ENCODE measurements around the gene TCF21. TPM values are rescaled to one million over a fixed set of nuclear protein-coding genes. Genes with fewer than 3 reads are reported as not detected.

TCF21 gene
- total RNA-seq, 1 experiment from 2014 or later = not detected

DNA sequence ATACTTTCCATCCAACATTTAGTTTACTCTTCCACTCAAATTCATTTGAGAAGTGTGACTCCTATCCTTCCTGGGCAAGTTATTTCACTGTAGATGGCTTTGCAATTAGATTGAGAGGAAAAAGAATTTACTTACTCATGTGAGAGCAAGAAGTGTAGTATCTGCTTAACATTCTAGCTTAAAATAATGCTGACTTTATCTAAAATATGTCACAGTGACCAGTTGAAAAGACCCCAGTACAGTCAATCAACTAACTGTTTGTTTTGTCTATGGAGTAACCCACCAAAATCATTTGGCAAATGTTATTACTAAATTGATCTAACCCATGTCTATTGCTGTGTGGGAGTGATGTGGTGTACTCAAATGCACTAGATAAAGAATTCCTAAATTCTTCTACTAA, 8.9 kb upstream of the TCF21 start:
- Histone ChIP-seq H3K4me3 (ENCODE audit: low read depth, low read length, poor library complexity, severe bottlenecking) (no peak overlapping the region), H3K27ac (ENCODE audit: low read depth, low read length, poor library complexity, severe bottlenecking) (no peak overlapping the region), H3K9me3 (ENCODE audit: low read depth, low read length, poor library complexity, severe bottlenecking) (no peaks in the 10 kb centered on the region), H3K4me1 (ENCODE audit: insufficient read depth, low read length, poor library complexity, severe bottlenecking) (no peaks in the 10 kb centered on the region), H3K27me3 (replicated peaks; ENCODE audit: insufficient read depth, low read depth, low read length, poor library complexity) (peaks cover 98% of the 10 kb centered on the region), H3K36me3 (ENCODE audit: insufficient read depth, low read length, poor library complexity, severe bottlenecking) (no peaks in the 10 kb centered on the region)
- BruUV-seq (replicated peaks) = no TSS peak
- DNase-seq (ENCODE audit: low spot score) = no peak
- intact Hi-C loops (cut with micrococcal nuclease; ENCODE audit: unreplicated experiment) = no loop called here
- ChIA-PET CTCF (no interaction called here), POLR2A (ENCODE audit: low non-redundant PET) (no interaction called here)
- TF ChIP-seq EZH2 (IDR thresholded peaks at IDR 0.05; ENCODE audit: borderline replicate concordance, low read depth, low read length, poor library complexity, severe bottlenecking) = no peak
- TF ChIP-seq, protein P1, sequence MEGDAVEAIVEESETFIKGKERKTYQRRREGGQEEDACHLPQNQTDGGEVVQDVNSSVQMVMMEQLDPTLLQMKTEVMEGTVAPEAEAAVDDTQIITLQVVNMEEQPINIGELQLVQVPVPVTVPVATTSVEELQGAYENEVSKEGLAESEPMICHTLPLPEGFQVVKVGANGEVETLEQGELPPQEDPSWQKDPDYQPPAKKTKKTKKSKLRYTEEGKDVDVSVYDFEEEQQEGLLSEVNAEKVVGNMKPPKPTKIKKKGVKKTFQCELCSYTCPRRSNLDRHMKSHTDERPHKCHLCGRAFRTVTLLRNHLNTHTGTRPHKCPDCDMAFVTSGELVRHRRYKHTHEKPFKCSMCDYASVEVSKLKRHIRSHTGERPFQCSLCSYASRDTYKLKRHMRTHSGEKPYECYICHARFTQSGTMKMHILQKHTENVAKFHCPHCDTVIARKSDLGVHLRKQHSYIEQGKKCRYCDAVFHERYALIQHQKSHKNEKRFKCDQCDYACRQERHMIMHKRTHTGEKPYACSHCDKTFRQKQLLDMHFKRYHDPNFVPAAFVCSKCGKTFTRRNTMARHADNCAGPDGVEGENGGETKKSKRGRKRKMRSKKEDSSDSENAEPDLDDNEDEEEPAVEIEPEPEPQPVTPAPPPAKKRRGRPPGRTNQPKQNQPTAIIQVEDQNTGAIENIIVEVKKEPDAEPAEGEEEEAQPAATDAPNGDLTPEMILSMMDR (conservative IDR thresholded peaks at IDR 0.05; ENCODE audit: low read depth, low read length) = no peak

GRCh38 chr6:133880896-133881295, 8.0 kb upstream of the TCF21 start:
- POLR2A ChIA-PET (ENCODE audit: low non-redundant PET) = no interaction called here
- DNase-seq (ENCODE audit: low spot score) = no peak
- no peaks in the 10 kb centered on the region for H3K36me3 ChIP-seq (ENCODE audit: insufficient read depth, low read length, poor library complexity, severe bottlenecking)
- peaks cover 100% of the 10 kb centered on the region for H3K27me3 ChIP-seq (replicated peaks; ENCODE audit: insufficient read depth, low read depth, low read length, poor library complexity)
- no peak overlapping the region for H3K4me3 ChIP-seq (ENCODE audit: low read depth, low read length, poor library complexity, severe bottlenecking)
- no peak overlapping the region for H3K27ac ChIP-seq (ENCODE audit: low read depth, low read length, poor library complexity, severe bottlenecking)
- H3K9me3 ChIP-seq (ENCODE audit: low read depth, low read length, poor library complexity, severe bottlenecking) = no peaks in the 10 kb centered on the region
- H3K4me1 ChIP-seq (ENCODE audit: insufficient read depth, low read length, poor library complexity, severe bottlenecking) = no peaks in the 10 kb centered on the region
- no TSS peak for BruUV-seq (replicated peaks)
- CTCF ChIA-PET = no interaction called here
- TF ChIP-seq, protein P1 (conservative IDR thresholded peaks at IDR 0.05; ENCODE audit: low read depth, low read length) = no peak
- TF ChIP-seq EZH2 (IDR thresholded peaks at IDR 0.05; ENCODE audit: borderline replicate concordance, low read depth, low read length, poor library complexity, severe bottlenecking) = no peak
- intact Hi-C loops (cut with micrococcal nuclease; ENCODE audit: unreplicated experiment) = no loop called here

DNA sequence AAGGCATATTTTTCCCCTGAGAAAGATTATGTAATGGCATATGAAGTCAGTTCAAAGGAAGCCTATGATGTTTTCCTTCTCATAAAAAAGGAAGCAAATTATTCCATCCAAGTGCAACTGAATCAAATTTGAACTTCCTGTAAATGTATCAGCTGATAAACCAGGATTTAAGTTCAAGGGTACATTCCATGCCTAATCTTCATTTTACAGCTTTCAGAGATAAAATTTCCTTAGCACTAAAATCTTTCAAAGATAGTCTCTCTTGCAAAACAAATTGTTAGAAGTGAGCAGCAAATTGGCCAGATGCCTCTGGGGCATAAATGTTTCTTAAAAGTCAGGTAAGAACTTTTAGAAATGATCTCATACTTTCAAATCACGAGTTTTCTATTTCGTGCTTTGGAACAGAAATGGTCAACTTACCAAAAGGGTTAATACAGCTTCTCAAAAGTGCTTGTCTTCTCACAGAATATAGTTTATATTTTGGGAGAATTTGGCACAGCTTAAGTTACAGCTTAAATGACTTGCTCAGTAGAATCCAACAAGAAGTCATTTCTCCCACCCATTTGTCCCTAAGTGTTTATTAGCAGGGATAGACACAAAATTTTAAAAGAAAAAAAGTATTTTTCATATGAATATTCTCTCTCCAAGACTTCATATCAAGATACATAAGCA, 2.7 kb upstream of the TCF21 start:
- Histone ChIP-seq H3K27me3 (replicated peaks; ENCODE audit: insufficient read depth, low read depth, low read length, poor library complexity) (peaks cover 100% of the 10 kb centered on the region), H3K27ac (ENCODE audit: low read depth, low read length, poor library complexity, severe bottlenecking) (no peak overlapping the region), H3K4me3 (ENCODE audit: low read depth, low read length, poor library complexity, severe bottlenecking) (no peak overlapping the region), H3K9me3 (ENCODE audit: low read depth, low read length, poor library complexity, severe bottlenecking) (no peaks in the 10 kb centered on the region), H3K36me3 (ENCODE audit: insufficient read depth, low read length, poor library complexity, severe bottlenecking) (no peaks in the 10 kb centered on the region), H3K4me1 (ENCODE audit: insufficient read depth, low read length, poor library complexity, severe bottlenecking) (no peaks in the 10 kb centered on the region)
- ChIA-PET CTCF (no interaction called here), POLR2A (ENCODE audit: low non-redundant PET) (no interaction called here)
- BruUV-seq (replicated peaks) = no TSS peak
- no peak for TF ChIP-seq EZH2 (IDR thresholded peaks at IDR 0.05; ENCODE audit: borderline replicate concordance, low read depth, low read length, poor library complexity, severe bottlenecking)
- TF ChIP-seq, protein P1 (conservative IDR thresholded peaks at IDR 0.05; ENCODE audit: low read depth, low read length) = no peak
- no peak for DNase-seq (ENCODE audit: low spot score)
- intact Hi-C loops (cut with micrococcal nuclease; ENCODE audit: unreplicated experiment) = no loop called here

All from A673 (cell line).